PC-9 (cell line): Measurements from ENCODE around the gene ADAMTSL4. TPM values are rescaled to one million over a fixed set of nuclear protein-coding genes. Genes with fewer than 3 reads are reported as not detected.

Source experiments
- BruUV-seq: library from RNA; stranded (reverse); fragments of 400-500 nt; replicated peaks from 2 replicates; lab custom pipeline; 2021; lab: Mats Ljungman, UMichigan
- CTCF ChIA-PET: fragments of 300-600 bp; sonication (Branson Sonifier 250); formaldehyde crosslinking; loops from one replicate; lab custom pipeline; 2022; ENCODE audit warnings: antibody characterized with exemption; lab: Charles Lee
- POLR2A ChIA-PET: fragments of 300-600 bp; sonication (Branson Sonifier 250); formaldehyde crosslinking; loops from one replicate; lab custom pipeline; 2022; ENCODE audit warnings: antibody characterized with exemption; ENCODE audit not compliant: unreplicated experiment; lab: Charles Lee
- DNase-seq, 2 experiments: peaks; one replicate each; pipeline versions ENCODE4 v3.0.0 to v3.0.0-alpha.2; 2015 to 2022; ENCODE audit warnings: mixed read lengths in 1 of 2
- H2AFZ ChIP-seq: fragments of 200-600 bp; sonication (generic); 2 replicates; pipeline ENCODE4 v1.8.1; 2017; ENCODE audit warnings: antibody characterized with exemption
- H3F3A ChIP-seq: fragments of 200-600 bp; sonication (generic); 2 replicates; pipeline ENCODE4 v1.8.1; 2017; ENCODE audit warnings: antibody characterized with exemption, mild to moderate bottlenecking, low read depth; ENCODE audit not compliant: insufficient read depth
- H3K27ac ChIP-seq: fragments of 200-600 bp; sonication (generic); 2 replicates; pipeline ENCODE4 v1.6.1; 2016; ENCODE audit warnings: mixed run types
- H3K27me3 ChIP-seq: fragments of 200-600 bp; sonication (generic); 2 replicates; pipeline ENCODE4 v1.6.1; 2016; ENCODE audit warnings: low read depth, mixed run types; ENCODE audit not compliant: insufficient read depth
- H3K36me3 ChIP-seq: fragments of 200-600 bp; sonication (generic); 2 replicates; pipeline ENCODE4 v1.6.1; 2016; ENCODE audit warnings: low read depth, mixed run types
- H3K4me1 ChIP-seq: fragments of 200-600 bp; sonication (generic); replicated peaks from 2 replicates; pipeline ENCODE4 v1.6.1; 2016; ENCODE audit warnings: mixed run types; ENCODE audit not compliant: insufficient read depth
- H3K4me2 ChIP-seq: fragments of 200-600 bp; sonication (generic); 2 replicates; pipeline ENCODE4 v1.6.1; 2017; ENCODE audit warnings: mixed run types
- H3K4me3 ChIP-seq: fragments of 200-600 bp; sonication (generic); 2 replicates; pipeline ENCODE4 v1.6.1; 2016; ENCODE audit warnings: mixed run types
- H3K79me2 ChIP-seq: fragments of 200-600 bp; sonication (generic); 2 replicates; pipeline ENCODE4 v1.6.1; 2017; ENCODE audit warnings: low read depth, mixed run types
- H3K9me2 ChIP-seq: fragments of 200-600 bp; sonication (generic); 2 replicates; pipeline ENCODE4 v1.8.1; 2017; ENCODE audit warnings: mild to moderate bottlenecking; ENCODE audit not compliant: insufficient read depth
- H3K9me3 ChIP-seq: fragments of 200-600 bp; sonication (generic); 2 replicates; pipeline ENCODE4 v1.8.1; 2016; ENCODE audit warnings: low read depth; ENCODE audit not compliant: insufficient read depth
- H4K20me1 ChIP-seq: fragments of 200-600 bp; sonication (generic); 2 replicates; pipeline ENCODE4 v1.8.1; 2017; ENCODE audit not compliant: insufficient read depth
- CTCF ChIP-seq: fragments of 200-600 bp; sonication (generic); conservative IDR thresholded peaks from 2 replicates; pipeline ENCODE4 v1.6.1; 2017; ENCODE audit warnings: mixed run types, antibody characterized with exemption, mild to moderate bottlenecking, moderate library complexity
- EZH2 ChIP-seq: fragments of 200-600 bp; sonication (generic); IDR thresholded peaks from 2 replicates; pipeline ENCODE4 v1.8.0; 2017; ENCODE audit warnings: antibody characterized with exemption, low read depth
- intact Hi-C: fragments of 100-400 bp; cut with micrococcal nuclease; formaldehyde crosslinking; loops from one replicate; pipeline ENCODE4 v1.10.0; 2022; ENCODE audit not compliant: unreplicated experiment
- total RNA-seq: library from RNA; stranded (reverse); gene quantifications from 2 replicates; pipeline ENCODE4 v1.2.3, GENCODE V29; 2021

Gene ADAMTSL4
- total RNA-seq, 1 experiment from 2014 or later, result 67.9 TPM

DNA sequence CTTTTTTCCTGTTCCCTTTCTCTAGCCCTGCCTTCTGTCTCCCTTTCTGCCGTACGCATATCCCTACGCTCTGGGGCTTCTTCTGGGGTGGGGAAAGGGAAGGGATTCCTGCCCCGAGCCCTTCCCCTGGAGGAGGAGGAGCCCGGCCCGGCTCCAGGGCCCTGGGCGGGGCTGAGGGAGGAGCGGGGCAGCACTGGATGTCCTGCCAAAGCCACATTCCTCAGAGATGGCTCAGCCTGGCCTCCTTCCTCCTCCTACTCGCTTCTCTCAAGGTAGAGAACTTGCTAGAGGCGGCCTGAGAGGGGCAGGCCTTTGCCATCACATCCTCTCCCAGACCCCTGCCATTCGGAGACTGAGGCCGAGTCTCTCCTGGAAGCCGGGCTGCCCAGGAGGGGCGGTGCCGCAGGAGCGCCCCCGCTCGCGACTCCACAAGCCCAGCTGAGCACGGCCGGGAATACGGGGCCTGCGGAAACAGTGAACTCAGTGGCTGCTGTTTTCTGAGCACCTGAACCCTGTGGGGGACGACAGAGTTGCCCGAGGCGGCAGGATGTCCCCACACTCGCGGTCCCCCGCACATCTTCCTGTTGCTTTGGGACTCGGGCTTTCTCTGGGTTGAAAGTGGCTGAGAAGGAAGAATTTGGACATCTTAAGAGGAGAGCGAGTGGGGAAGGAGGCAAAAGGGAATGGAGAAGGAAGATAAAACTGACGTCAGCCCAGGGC, 12.2 kb downstream of the ADAMTSL4 start:
- BruUV-seq, result TSS peak; percentile 82
- H3K4me1 ChIP-seq, result peaks cover 44% of the 10 kb centered on the region
- no peaks in the 10 kb centered on the region for H3K9me3 ChIP-seq
- peak overlapping the region; percentile 67; the same call in 1 of the 2 replicates for H2AFZ ChIP-seq
- H3K9me2 ChIP-seq, result no peaks in the 10 kb centered on the region
- H3K27ac ChIP-seq, result peak overlapping the region; percentile 98
- ChIA-PET CTCF (interaction anchor here (0.5 to 3.2 kb wide), 16 partner anchors 10 to 1440 kb away, joined by 3 to 16 read pairs (median 5); partner anchors contain the start of genes ENSA, GOLPH3L, MCL1 and TARS2), POLR2A (interaction anchor here (0.5 to 1.4 kb wide), 15 partner anchors 10 to 445 kb away, joined by 3 to 42 read pairs (median 5); partner anchors contain the start of genes GOLPH3L, MCL1 and MINDY1)
- H3K4me2 ChIP-seq, result peak overlapping the region; percentile 100
- no peaks in the 10 kb centered on the region for H3K36me3 ChIP-seq
- no peaks in the 10 kb centered on the region for H4K20me1 ChIP-seq
- H3K79me2 ChIP-seq, result peaks cover 64% of the 10 kb centered on the region
- H3K27me3 ChIP-seq, result no peaks in the 10 kb centered on the region
- peak overlapping the region; percentile 76 for H3K4me3 ChIP-seq
- intact Hi-C loops, result loop anchor here (1.0 to 10.0 kb wide), 13 partner anchors 18 to 503 kb away; partner anchors contain the start of genes APH1A, ARNT, ENSA and GOLPH3L
- H3F3A ChIP-seq, result peaks cover 44% of the 10 kb centered on the region
- DNase-seq, result peak; percentile 94 to 97
- TF ChIP-seq CTCF (no peak), EZH2 (no peak)

- BruUV-seq, result no TSS peak
- Histone ChIP-seq H2AFZ (no peak overlapping the region), H3K4me1 (peaks cover 50% of the 10 kb centered on the region), H3K27me3 (no peaks in the 10 kb centered on the region), H3K27ac (peak overlapping the region; percentile 98), H3K4me3 (peak overlapping the region; percentile 76), H3F3A (peaks cover 43% of the 10 kb centered on the region), H3K36me3 (no peaks in the 10 kb centered on the region), H4K20me1 (no peaks in the 10 kb centered on the region), H3K4me2 (peak overlapping the region; percentile 100), H3K79me2 (peaks cover 70% of the 10 kb centered on the region), H3K9me3 (no peaks in the 10 kb centered on the region), H3K9me2 (no peaks in the 10 kb centered on the region)
- ChIA-PET CTCF (interaction anchor here (0.5 to 1.2 kb wide), 3 partner anchors 10 to 1440 kb away, joined by 3 to 5 read pairs (median 3); partner anchors contain the start of gene GOLPH3L), POLR2A (interaction anchor here (0.5 to 1.4 kb wide), 15 partner anchors 10 to 412 kb away, joined by 3 to 42 read pairs (median 4); partner anchors contain the start of genes GOLPH3L and MCL1)
- peak; percentile 85 to 92 for DNase-seq
- intact Hi-C loops, result loop anchor here (1.0 to 10.0 kb wide), 13 partner anchors 17 to 503 kb away; partner anchors contain the start of genes APH1A, ARNT, ENSA and GOLPH3L
- TF ChIP-seq CTCF (no peak), EZH2 (no peak)
Measured at GRCh38 chr1:150561974-150562445, 12.8 kb downstream of the ADAMTSL4 start.
